Epithelial cell of proximal tubule (primary cell): Measurements from ENCODE around the gene KIZ. TPM values are rescaled to one million over a fixed set of nuclear protein-coding genes. Genes with fewer than 3 reads are reported as not detected.

ENCODE experiments used
- DNase-seq: peaks from one replicate; pipeline ENCODE4 v3.0.0-alpha.2; 2011; ENCODE audit warnings: low read depth
- H3K4me3 ChIP-seq: 2 replicates; pipeline ENCODE4 v1.5.1; 2011; ENCODE audit warnings: low read depth, mild to moderate bottlenecking, low read length
- total RNA-seq: library from RNA; depleted of rRNA; stranded (reverse); fragments of >200 nt; gene quantifications from 2 replicates; pipeline ENCODE4 v1.2.3, GENCODE V29; 2015
- TF ChIP-seq, protein P1 (sequence below): conservative IDR thresholded peaks from 2 replicates; pipeline ENCODE4 v1.5.1; 2012; ENCODE audit warnings: low read depth, mild to moderate bottlenecking, low read length

Gene KIZ
- total RNA-seq, 1 donor from 2014 or later = 4.7 TPM

DNA sequence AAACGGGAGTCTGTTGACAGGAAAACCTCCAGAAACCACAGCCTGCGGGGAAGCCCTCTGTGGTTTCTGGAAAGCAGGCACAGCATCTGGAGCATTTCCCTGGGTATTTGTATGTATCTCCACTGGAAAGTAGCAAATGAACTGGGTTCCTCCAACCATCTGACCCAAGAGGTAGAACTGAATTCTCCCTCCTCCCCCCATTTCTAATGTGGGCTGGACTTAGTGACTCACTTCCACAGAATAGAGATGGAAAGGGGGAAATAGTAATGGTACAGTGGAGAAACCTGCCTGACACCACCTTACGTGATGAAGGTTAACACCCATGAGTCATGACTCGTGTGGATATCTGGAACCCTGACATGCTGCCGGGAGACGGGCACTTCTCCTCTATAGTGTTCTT lies 125.4 kb downstream of the KIZ start:
- no peak for DNase-seq
- TF ChIP-seq, protein P1, sequence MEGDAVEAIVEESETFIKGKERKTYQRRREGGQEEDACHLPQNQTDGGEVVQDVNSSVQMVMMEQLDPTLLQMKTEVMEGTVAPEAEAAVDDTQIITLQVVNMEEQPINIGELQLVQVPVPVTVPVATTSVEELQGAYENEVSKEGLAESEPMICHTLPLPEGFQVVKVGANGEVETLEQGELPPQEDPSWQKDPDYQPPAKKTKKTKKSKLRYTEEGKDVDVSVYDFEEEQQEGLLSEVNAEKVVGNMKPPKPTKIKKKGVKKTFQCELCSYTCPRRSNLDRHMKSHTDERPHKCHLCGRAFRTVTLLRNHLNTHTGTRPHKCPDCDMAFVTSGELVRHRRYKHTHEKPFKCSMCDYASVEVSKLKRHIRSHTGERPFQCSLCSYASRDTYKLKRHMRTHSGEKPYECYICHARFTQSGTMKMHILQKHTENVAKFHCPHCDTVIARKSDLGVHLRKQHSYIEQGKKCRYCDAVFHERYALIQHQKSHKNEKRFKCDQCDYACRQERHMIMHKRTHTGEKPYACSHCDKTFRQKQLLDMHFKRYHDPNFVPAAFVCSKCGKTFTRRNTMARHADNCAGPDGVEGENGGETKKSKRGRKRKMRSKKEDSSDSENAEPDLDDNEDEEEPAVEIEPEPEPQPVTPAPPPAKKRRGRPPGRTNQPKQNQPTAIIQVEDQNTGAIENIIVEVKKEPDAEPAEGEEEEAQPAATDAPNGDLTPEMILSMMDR = no peak
- H3K4me3 ChIP-seq = no peak overlapping the region

DNA sequence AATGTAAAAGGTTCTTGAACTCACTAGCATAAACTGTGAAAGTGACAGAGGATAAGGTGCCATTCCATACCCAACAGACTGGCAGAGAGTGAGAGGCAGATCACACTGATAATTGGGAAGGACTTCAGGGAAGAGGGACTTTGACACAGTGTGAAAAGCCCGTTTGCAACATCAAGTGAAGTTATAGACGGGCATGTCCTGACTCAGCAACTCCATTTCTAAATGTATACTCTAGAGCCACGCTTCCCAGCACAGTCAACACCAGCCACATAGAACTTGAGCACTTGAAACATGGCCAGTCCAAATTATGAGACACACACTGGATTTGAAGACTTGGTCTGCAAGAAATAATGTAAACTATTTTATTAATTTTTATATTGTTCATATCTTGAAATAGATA lies 131.3 kb downstream of the KIZ start:
- TF ChIP-seq, protein P1 = no peak
- no peak overlapping the region for H3K4me3 ChIP-seq
- no peak for DNase-seq

DNA sequence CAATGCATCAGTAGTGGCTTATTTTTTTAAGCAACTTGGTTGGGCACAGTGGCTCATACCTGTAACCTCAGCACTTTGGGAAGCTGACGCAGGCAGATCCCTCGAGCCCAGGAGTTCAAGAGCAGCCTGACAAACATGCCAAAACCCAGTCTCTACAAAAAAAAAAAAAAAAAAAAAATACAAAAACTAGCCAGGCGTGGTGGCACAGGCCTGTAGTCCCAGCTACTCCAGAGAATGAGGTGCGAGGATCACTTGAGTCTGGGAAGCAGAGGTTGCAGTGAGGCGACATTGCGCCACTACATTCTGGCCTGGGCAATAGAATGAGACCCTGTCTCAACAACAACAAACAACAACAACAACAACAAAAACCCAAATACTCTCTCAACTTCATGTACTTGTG lies 132.5 kb downstream of the KIZ start:
- H3K4me3 ChIP-seq = no peak overlapping the region
- TF ChIP-seq, protein P1 = no peak
- DNase-seq = no peak

DNA sequence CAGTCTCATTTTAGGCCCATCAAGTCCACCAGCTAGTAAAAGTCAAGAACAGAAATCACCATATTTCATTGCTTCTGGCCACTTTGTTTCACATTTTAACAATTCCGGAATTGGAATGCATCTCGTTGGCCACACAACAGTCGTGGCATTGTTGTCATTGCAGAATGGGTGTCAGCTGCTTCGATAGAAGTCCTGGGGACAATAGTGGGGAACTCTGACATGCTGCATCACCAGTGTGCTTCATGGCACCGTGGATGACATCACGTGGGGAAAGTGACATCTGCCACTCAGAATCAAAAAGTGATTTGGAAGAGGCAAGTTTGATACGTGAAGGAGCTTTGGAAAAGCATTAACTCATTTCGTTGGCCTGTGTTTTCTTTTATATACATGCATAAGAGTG lies 133.5 kb downstream of the KIZ start:
- H3K4me3 ChIP-seq = no peak overlapping the region
- TF ChIP-seq, protein P1 = no peak
- no peak for DNase-seq

DNA sequence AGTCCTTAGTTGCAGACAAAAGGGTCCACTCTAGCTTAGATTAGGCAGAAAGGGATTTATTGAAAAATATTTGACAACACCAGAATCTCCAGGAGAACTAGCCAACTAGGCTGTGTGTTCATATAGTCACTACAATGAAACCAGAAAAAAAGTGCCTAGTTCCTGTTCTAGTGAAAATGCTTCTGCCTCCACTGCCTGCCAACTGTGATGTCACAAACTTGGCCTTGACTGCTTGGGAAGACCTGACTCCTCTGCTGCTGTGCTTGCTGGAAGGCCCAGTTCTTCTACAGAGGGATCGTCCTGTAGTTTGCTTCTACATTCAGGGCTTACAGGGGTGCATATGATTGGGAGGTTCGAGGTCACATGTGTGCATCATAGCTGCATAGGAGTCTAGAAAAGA lies 136.9 kb downstream of the KIZ start:
- DNase-seq = no peak
- H3K4me3 ChIP-seq = no peak overlapping the region
- TF ChIP-seq, protein P1 = no peak

DNA sequence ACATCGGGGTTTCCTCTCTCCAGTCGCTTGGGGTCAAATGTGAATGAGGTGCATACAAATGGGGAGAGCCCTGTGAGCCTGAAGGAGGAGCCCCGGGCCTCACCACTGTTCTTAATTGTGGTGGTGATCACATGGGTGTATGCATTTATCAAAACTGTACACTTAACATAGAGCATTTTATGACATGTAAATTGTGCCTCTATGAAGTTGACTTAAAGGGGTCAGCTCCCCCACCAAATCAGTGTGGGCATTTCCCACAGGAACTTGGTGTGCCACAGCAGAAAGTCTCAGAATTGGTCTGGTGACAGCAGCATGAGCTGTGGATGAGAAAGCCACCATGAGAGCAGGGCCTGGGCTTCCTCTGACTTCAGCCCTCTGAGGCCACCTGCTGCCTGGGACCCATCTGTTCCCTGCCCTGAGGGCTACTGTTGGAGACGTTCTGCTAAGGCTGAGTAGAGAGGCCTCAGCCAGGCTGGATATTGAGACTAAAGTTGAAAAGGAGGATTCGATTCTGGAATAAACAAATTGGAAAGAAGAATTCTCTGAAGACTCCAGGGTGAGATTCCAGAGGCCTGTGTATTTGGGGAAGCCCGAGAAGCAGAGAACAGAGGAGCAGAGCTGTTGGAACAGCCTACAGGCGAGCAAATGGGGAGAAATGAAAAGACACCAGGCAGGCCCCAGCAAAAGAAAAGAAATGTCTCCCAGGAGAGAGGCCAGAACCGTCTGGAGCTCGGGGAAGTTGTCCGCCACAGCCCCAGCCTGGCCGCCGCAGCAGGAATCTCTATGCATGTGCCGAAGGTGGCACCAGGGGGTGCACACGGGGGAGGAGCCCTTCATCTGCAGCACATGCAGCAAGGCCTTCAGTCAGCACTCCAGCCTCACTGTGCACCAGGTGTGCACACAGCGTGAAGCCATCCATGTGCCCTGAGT lies 139.6 kb downstream of the KIZ start:
- TF ChIP-seq, protein P1 = no peak
- no peak overlapping the region for H3K4me3 ChIP-seq
- DNase-seq = no peak

DNA sequence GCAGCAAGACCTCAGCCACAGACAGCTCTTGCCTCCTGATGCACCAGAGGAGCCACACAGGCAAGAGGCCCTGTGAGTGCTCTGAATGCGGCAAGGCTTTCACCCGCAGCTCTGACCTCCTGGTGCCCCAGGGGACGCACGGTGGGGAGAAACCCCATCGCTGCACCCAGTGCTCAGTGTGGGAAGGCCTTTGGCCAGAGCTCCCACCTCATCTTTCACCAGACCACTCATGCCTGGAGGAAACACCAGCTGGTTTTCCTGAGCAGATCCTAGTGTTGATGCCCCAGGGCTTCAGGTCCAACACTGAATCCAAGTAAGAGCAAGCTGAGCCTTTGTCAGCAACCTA lies 140.3 kb downstream of the KIZ start:
- TF ChIP-seq, protein P1 = no peak
- no peak for DNase-seq
- H3K4me3 ChIP-seq = no peak overlapping the region
